Fibroblast of gingiva (primary cell): ENCODE data around the gene MPHOSPH6.
"Not testable (repeated sequence)": the region's sequence is repeated elsewhere in the genome, so short reads cannot be mapped to it uniquely, and the experiment has no call there.

Experiments
- DNase-seq: peaks from one replicate; pipeline ENCODE4 v3.0.0-alpha.2; 2011; ENCODE audit warnings: low read depth

MPHOSPH6 gene

GRCh38 chr16:82169861-82170845 is at the start of gene MPHOSPH6:
MPHOSPH6 (minus strand) TSS chr16:82170224; CDS start chr16:82170175, 49 bp downstream.
- peak; percentile 93 for DNase-seq

GRCh38 chr16:82219298-82219697 is 49.3 kb upstream of the MPHOSPH6 start:
- DNase-seq = no peak

- DNase-seq = not testable (repeated sequence)
These were observed 39.3 kb upstream of the MPHOSPH6 start for GRCh38 chr16:82209314-82209713.

GRCh38 chr16:82203198-82203597 is 33.2 kb upstream of the MPHOSPH6 start:
- DNase-seq = no peak

GRCh38 chr16:82201926-82202325 is 31.9 kb upstream of the MPHOSPH6 start:
- no peak for DNase-seq

- DNase-seq = no peak
These were observed 31.3 kb upstream of the MPHOSPH6 start for GRCh38 chr16:82201351-82201750.

- no peak for DNase-seq
These were observed 29.2 kb upstream of the MPHOSPH6 start for GRCh38 chr16:82199209-82199608.

- DNase-seq = no peak
These were observed 27.7 kb upstream of the MPHOSPH6 start for GRCh38 chr16:82197540-82198240.

GRCh38 chr16:82195917-82196494 is 26.0 kb upstream of the MPHOSPH6 start:
- DNase-seq = peak; percentile 32

- DNase-seq = no peak
These were observed 24.1 kb upstream of the MPHOSPH6 start for GRCh38 chr16:82194086-82194485.

GRCh38 chr16:82192665-82193064 is 22.6 kb upstream of the MPHOSPH6 start:
- peak; percentile 61 for DNase-seq

- DNase-seq = no peak
These were observed 20.4 kb upstream of the MPHOSPH6 start for GRCh38 chr16:82190386-82190785.

- DNase-seq = no peak
These were observed 17.8 kb upstream of the MPHOSPH6 start for GRCh38 chr16:82187829-82188228.

- DNase-seq = no peak
These were observed 15.0 kb upstream of the MPHOSPH6 start for GRCh38 chr16:82185012-82185411.

- DNase-seq = no peak
These were observed 14.2 kb upstream of the MPHOSPH6 start for GRCh38 chr16:82184213-82184612.

- no peak for DNase-seq
These were observed 13.0 kb upstream of the MPHOSPH6 start for GRCh38 chr16:82183004-82183397.

- no peak for DNase-seq
These were observed 12.4 kb upstream of the MPHOSPH6 start for GRCh38 chr16:82182266-82183003.

- no peak for DNase-seq
These were observed 11.6 kb upstream of the MPHOSPH6 start for GRCh38 chr16:82181461-82182185.

GRCh38 chr16:82178352-82178751 is 8.3 kb upstream of the MPHOSPH6 start:
- no peak for DNase-seq

GRCh38 chr16:82177555-82177954 is 7.5 kb upstream of the MPHOSPH6 start:
- no peak for DNase-seq

GRCh38 chr16:82176204-82176603 is 6.2 kb upstream of the MPHOSPH6 start:
- DNase-seq = no peak
